Hematopoietic multipotent progenitor cell treated with erythropoietin and hydrocortisone succinate and interleukin-3 and kit ligand, for 17 days (in vitro differentiated cells): ENCODE data around the gene CES4A.
A peak's percentile ranks its signal among the peaks of the same experiment; 100 is the strongest.
"Not testable (repeated sequence)": the region's sequence is repeated elsewhere in the genome, so short reads cannot be mapped to it uniquely, and the experiment has no call there.

Experiments used
- DNase-seq: peaks from one replicate; pipeline ENCODE4 v3.0.0-alpha.2; 2015; ENCODE audit warnings: low spot score

The CES4A gene

GRCh38 chr16:66988197-66988788 is at the start of gene CES4A:
CES4A (plus strand) TSS chr16:66988589; CDS start chr16:66988773, 184 bp downstream.
- no peak for DNase-seq

DNA sequence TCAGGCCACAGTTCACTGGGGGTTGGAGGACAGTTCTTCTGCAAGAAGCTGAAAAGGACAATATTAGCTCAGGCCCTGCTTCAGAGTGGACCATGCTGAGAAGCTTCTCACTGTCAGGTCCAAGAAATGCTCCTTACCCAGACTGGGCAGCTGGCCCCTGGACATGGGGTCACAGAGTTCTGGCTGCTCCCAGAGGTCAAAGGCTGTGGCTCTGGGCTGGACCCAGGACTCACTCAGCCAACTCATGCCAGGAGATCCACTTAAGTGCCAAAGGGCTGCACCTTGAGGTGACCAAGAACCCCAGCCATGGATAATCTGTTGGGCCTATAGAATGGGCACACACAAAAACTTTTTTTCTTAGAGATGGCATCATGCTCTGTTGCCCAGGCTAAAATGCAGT is 49.0 kb upstream of the CES4A start:
- no peak for DNase-seq

DNA sequence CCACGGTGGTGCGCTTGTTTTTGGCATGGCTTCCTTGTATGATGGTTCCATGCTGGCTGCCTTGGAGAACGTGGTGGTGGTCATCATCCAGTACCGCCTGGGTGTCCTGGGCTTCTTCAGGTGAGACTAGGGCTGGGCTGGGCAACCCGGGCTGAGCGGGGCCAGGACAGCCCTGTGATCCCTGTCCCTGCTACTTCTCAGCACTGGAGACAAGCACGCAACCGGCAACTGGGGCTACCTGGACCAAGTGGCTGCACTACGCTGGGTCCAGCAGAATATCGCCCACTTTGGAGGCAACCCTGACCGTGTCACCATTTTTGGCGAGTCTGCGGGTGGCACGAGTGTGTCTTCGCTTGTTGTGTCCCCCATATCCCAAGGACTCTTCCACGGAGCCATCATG is 48.2 kb upstream of the CES4A start:
- DNase-seq = no peak

- DNase-seq = no peak
Measured at GRCh38 chr16:66942981-66943380, 45.4 kb upstream of the CES4A start.

GRCh38 chr16:66943426-66944053 is 44.8 kb upstream of the CES4A start:
- no peak for DNase-seq

DNA sequence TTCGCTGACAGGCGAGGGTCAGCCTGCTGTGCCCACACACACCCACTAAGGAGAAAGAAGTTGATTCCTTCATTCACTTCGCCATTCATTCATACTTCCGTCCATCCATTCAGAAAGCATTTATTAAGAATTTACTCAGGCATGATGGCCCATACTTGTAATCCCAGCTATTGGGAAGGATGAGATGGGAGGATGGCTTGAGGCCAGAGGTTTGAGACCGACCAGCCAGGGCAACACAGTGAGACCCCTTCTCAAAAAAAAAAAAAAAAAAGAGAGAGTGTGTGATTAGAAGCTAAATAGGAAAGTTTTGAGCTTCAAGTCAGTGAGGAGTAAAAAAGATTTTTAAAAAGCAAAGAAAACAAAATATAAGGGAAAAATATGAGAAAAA is 44.3 kb upstream of the CES4A start:
- no peak for DNase-seq

DNA sequence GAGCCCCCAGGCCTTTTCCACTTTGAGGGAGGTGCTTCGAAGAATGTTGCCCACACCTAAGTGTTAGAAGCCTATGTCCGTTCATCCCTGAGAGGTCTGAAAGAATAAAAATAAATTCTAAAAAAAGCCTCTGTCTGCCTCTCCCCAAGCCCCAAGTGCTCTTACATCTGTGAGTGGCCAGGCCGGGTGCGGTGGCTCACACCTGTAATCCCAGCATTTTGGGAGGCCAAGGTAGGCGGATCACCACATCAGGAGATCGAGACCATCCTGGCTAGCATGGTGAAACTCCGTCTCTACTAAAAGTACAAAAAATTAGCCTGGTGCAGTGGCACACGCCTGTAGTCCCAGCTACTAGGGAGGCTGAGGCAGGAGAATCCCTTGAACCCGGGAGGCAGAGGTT is 43.4 kb upstream of the CES4A start:
- not testable (repeated sequence) for DNase-seq

DNA sequence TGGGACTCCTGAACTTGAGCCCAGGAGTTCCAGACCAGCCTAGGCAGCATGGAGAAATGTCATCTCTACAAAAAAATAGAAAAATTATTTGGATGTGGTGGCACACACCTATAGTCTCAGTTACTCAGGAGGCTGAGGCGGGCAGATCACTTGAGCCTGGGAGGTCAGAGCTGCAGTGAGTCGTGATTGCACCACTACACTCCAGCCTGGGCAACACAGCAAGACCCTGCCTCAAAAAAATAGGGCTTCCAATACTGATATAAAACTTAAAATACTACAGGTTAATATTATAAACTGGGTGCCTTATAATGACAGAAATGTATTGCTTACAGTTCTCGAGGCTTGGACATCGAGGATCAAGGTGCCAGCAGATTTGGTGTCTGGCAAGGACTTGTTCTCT is 42.5 kb upstream of the CES4A start:
- no peak for DNase-seq

- DNase-seq = no peak
Measured at GRCh38 chr16:66946541-66946940, 41.8 kb upstream of the CES4A start.

- DNase-seq = no peak
Measured at GRCh38 chr16:66946974-66947301, 41.5 kb upstream of the CES4A start.

GRCh38 chr16:66947302-66948065 is 40.9 kb upstream of the CES4A start:
- peak; percentile 88 for DNase-seq

DNA sequence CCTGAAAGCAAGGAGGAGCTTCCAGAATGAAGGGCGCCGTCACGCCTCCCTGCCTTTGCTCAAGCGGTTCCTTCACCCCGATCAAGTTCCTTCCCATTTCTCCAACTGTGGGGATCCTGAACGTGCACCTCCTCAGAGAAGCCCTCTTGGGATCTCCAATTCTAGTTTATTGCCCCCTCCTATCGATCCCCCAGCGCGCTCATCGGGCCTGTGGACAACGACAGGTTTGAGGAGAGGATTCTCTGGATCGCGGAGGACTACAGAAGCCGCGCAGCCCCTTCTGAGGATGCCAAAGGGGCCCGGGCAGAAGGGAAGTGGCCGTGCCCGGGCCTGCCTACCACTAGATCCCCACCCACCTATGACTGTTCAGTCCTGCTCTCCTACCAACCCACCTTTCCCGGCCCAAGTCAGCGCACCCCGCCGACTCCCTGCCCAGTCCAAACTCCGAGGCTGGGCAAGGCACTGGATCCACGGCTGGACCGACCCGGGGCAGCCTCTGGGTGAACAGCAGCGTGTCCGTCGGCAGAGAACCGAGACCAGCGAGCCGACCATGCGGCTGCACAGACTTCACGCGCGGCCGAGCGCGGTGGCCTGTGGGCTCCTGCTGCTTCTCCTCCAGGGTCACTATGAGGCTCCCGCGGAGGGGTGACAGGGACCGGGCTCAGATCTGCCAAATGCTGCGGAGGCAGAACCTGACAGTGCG is 40.1 kb upstream of the CES4A start:
- DNase-seq = no peak

DNA sequence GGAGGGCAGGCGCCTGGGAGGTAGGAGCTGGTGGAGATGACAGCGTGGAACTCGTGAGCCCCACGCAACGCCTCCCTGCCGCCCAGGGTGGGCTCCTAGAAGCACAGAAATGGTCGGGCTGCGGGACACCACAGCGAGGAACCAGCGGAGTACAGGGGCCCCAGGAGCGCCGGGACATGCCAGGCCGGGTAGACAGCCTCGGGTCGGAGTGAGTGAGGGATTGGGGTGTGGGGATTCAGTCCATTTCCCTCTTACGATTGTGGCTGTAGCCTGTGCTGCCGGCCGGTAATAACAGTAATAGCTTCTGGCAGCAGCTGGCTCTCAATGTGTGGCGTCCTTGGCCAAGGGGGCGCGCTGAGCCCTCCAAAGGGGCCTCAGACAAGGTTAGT is 39.6 kb upstream of the CES4A start:
- DNase-seq = no peak

DNA sequence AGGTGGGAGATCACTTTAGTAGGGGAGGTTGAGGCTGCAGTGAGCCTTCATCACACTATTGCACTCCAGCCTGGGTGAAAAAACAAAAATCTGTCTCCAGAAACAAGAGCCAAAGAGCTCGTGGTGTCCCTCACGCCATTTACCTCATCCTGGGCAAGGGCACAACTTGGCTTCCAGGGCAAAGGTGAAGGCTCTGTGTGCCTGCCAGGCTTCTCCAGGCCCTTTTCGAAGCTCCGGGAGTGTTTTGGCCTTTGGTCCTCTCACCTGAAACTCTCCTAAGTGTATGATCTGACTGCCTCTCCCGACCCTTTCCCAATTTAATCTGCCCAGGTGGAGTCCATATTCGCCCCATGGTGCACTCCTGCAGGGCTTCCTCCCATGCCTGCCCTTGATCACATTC is 38.9 kb upstream of the CES4A start:
- no peak for DNase-seq

DNA sequence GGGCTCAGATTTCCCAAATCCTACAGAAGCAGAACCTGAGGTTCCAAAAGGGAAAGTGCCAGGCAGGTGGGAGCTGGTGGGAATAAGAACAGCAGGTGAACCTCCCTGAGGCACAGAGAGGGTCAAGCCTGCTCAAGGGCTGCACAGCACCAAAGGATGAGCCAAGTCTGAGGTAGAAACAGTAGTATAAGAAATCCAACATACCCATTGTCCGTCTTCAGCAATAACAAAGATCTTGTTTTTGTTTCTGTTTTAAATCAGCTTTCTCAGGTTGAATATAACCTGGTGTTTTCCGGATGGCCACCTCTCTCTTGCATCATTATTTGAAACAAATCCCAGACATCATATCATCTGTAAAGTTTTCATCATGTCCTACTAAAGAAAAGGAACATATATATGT is 38.0 kb upstream of the CES4A start:
- no peak for DNase-seq

DNA sequence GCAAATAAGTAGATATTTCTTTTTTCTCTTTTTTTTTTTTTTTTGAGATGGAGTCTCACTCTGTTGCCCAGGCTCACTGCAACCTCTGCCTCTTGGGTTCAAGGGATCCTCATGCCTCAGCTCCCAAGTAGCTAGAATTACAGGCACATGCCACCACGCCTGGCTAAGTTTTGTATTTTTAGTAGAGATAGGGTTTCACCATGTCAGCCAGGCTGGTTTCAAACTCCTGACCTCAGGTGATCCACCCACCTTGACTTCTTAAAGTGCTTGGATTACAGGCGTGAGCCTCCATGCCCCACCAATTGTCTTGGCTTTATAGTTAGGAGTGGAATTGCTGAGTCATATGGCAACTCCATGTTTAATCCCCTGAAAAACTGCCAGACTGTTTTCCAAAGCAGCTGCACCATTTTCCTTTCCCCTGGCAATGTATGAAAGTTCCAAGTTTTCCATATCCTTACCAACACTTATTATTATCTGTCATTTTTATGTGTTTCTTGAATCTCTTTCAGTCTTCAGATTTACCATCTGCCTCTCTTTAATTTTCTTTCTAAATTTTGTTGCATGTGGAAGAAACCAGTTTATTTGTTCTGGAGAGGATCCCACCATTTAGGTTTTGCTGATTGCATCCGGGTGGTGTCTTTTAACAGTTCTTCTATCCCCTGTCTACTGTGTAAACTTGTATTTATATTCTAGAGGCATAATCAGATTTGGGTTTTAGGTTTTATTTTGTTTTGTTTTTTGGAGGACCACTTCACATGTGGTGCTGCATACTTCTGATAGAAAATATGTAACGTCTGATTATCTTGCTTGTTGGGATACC is 37.2 kb upstream of the CES4A start:
- no peak for DNase-seq

DNA sequence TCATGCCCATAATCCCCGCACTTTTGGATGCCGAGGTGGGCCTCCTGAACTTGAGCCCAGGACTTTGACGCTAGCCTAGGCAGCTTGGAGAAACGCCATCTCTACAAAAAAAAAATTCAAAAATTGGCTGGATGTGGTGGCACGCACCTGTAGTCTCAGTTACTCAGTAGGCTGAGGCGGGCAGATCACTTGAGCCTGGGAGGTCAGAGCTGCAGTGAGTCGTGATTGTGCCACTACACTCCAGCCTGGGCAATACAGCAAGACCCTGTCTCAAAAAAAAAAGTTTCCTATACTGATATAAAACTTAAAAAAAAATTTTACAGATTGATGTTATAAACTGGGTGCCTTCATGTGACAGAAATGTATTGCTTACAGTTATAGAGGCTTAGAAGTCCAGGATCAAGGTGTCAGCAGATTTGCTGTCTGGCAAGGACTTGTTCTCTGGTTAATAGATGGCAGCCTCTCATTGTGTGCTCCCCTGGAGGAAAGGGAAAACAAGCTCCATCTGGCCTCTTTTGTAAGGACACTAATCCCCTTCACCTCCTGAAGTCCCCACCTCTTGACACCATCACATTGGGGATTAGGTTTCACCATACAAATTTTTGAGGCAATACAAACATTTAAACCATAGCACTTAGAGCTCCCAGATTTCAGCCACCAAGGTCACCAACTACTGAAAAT is 35.8 kb upstream of the CES4A start:
- no peak for DNase-seq

DNA sequence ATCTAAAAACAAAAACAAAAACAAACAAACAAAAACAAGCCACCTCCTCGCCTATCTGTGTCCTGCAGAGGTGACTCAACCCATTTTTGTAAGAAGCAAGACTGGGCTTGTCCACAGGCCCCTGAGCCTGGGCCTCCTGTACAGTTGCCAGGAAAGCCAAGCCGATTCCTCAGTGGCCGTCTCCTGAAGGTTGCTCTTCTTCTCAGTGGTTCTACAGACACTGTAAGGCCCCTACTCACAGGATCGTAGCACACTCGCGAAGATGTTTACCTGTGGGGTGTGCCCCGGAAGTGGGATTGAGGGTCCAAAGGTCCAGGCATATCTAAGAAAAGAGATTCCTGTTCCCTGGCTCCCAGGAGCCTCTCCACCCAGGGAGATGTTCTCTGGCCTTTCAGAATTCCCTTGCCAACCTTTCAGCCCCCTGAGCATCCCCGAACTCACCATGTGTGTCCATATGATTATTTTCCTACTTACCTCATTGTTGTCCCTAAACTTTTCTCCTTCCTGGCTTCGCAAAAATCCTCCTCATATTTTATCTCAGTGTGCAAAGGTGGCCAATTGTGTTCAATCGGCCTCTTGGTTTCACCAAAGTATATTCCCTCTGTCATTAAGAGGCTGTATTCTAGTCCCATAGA is 34.8 kb upstream of the CES4A start:
- DNase-seq = no peak

DNA sequence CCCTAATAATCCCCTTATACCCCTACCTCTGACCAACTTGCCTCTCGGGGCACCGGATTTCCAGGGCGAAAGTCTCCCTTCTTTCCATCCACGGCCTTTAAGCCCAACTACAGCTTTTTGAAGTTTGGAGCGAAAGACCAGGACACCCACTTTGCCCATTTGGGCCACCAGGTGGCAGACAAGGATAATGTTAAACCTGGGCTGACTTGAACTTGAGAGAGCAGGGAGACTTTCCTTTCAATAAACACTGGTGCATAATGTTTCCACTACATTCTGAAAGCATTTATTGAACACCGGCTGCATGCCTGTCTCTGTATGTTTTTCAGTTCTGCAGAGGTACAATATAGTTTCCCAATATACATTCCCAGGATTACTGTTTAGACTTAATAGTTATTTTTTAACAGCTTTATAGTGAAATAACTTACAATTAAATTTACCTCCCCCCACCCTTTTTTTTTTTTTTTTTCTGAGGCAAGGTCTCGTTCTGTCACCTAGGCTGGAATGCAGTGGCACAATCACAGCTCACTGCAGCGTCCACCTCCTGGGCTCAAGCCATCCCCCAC is 34.2 kb upstream of the CES4A start:
- peak; percentile 72 for DNase-seq

GRCh38 chr16:66955363-66956153 is 32.8 kb upstream of the CES4A start:
- not testable (repeated sequence) for DNase-seq
